Astrocyte (in vitro differentiated cells and primary cell): ENCODE results near the gene CHGA. TPM values are rescaled to one million over a fixed set of nuclear protein-coding genes. Genes with fewer than 3 reads are reported as not detected.

Experiments
- DNase-seq: peaks from one replicate; pipeline ENCODE4 v3.0.0-alpha.2; 2010; ENCODE audit warnings: low read depth
- FAIRE-seq: peaks from 2 replicates; lab custom pipeline; 2011; peaks lifted over from hg19 to GRCh38; lab: Jason Lieb, UNC
- H2AFZ ChIP-seq: 2 replicates; pipeline ENCODE4 v1.6.0; 2012; ENCODE audit warnings: low read depth, low read length, inconsistent platforms
- H3K27ac ChIP-seq: 2 replicates; pipeline ENCODE4 v1.5.1; 2011; ENCODE audit warnings: low read depth, low read length, inconsistent platforms
- H3K27me3 ChIP-seq: 2 replicates; pipeline ENCODE4 v1.6.0; 2011; ENCODE audit warnings: low read length, inconsistent platforms; ENCODE audit not compliant: insufficient read depth
- H3K36me3 ChIP-seq: 2 replicates; pipeline ENCODE4 v1.5.1; 2011; ENCODE audit warnings: low read length, inconsistent platforms; ENCODE audit not compliant: insufficient read depth
- H3K4me1 ChIP-seq: 2 replicates; pipeline ENCODE4 v1.5.1; 2011; ENCODE audit warnings: low read length, inconsistent platforms; ENCODE audit not compliant: insufficient read depth
- H3K4me2 ChIP-seq: 2 replicates; pipeline ENCODE4 v1.6.0; 2012; ENCODE audit warnings: low read length, inconsistent platforms
- H3K4me3 ChIP-seq: 2 replicates; pipeline ENCODE4 v1.5.1; 2011; ENCODE audit warnings: low read depth, mild to moderate bottlenecking, low read length, inconsistent platforms; ENCODE audit not compliant: insufficient read depth
- H3K79me2 ChIP-seq: 2 replicates; pipeline ENCODE4 v1.6.0; 2012; ENCODE audit warnings: mild to moderate bottlenecking, low read length, inconsistent platforms; ENCODE audit not compliant: insufficient read depth
- H3K9ac ChIP-seq: 2 replicates; pipeline ENCODE4 v1.6.0; 2012; ENCODE audit warnings: mild to moderate bottlenecking, low read length, inconsistent platforms
- H3K9me3 ChIP-seq: 2 replicates; pipeline ENCODE4 v1.5.1; 2012; ENCODE audit warnings: low read depth, mild to moderate bottlenecking, low read length, inconsistent platforms; ENCODE audit not compliant: insufficient read depth
- H4K20me1 ChIP-seq: 2 replicates; pipeline ENCODE4 v1.6.0; 2012; ENCODE audit warnings: low read length, inconsistent platforms; ENCODE audit not compliant: insufficient read depth
- H3K27ac Mint-ChIP-seq: one replicate; pipeline ENCODE4 v1.8.0; 2021; ENCODE audit warnings: mild to moderate bottlenecking, mixed read lengths; ENCODE audit not compliant: unreplicated experiment
- H3K27me3 Mint-ChIP-seq: one replicate; pipeline ENCODE4 v1.8.0; 2021; ENCODE audit warnings: low read depth, mixed read lengths; ENCODE audit not compliant: unreplicated experiment
- H3K36me3 Mint-ChIP-seq: one replicate; pipeline ENCODE4 v1.8.0; 2021; ENCODE audit warnings: low read depth, mixed read lengths; ENCODE audit not compliant: unreplicated experiment
- H3K4me1 Mint-ChIP-seq: one replicate; pipeline ENCODE4 v1.8.0; 2021; ENCODE audit warnings: low read depth, mixed read lengths; ENCODE audit not compliant: unreplicated experiment
- H3K4me3 Mint-ChIP-seq: one replicate; pipeline ENCODE4 v1.8.0; 2021; ENCODE audit warnings: mild to moderate bottlenecking, moderate library complexity, mixed read lengths; ENCODE audit not compliant: unreplicated experiment
- H3K9me3 Mint-ChIP-seq: one replicate; pipeline ENCODE4 v1.8.0; 2021; ENCODE audit warnings: mild to moderate bottlenecking, mixed read lengths; ENCODE audit not compliant: unreplicated experiment
- CTCF ChIP-seq: IDR thresholded peaks from 2 replicates; pipeline ENCODE4 v1.5.1; 2011; ENCODE audit warnings: low read depth, mild to moderate bottlenecking, inconsistent platforms, low read length, moderate library complexity; ENCODE audit not compliant: insufficient read depth
- EZH2 ChIP-seq: IDR thresholded peaks from 2 replicates; pipeline ENCODE4 v1.6.1; 2012; ENCODE audit warnings: mild to moderate bottlenecking, low read length, inconsistent platforms; ENCODE audit not compliant: insufficient read depth
- total RNA-seq: library from RNA; stranded (reverse); gene quantifications from 2 replicates; pipeline ENCODE4 v1.2.1, GENCODE V29; 2021

CHGA gene
- total RNA-seq, 1 donor from 2014 or later: not detected

GRCh38 chr14:92964124-92965109, 41.5 kb downstream of the CHGA start:
- H3K36me3 ChIP-seq: no peaks in the 10 kb centered on the region
- peaks cover 10% of the 10 kb centered on the region for H3K9me3 Mint-ChIP-seq
- peak overlapping the region; percentile 21 for H3K4me2 ChIP-seq
- FAIRE-seq (no peak), DNase-seq (no peak)
- no peak overlapping the region for H3K4me3 Mint-ChIP-seq
- no peaks in the 10 kb centered on the region for H3K4me1 Mint-ChIP-seq
- TF ChIP-seq EZH2: no peak
- TF ChIP-seq CTCF: no peak
- H2AFZ ChIP-seq: no peak overlapping the region
- H3K4me3 ChIP-seq: no peak overlapping the region
- no peaks in the 10 kb centered on the region for H4K20me1 ChIP-seq
- H3K36me3 Mint-ChIP-seq: no peaks in the 10 kb centered on the region
- no peaks in the 10 kb centered on the region for H3K27me3 ChIP-seq
- H3K9ac ChIP-seq: no peak overlapping the region
- H3K79me2 ChIP-seq: no peaks in the 10 kb centered on the region
- no peak overlapping the region for H3K27ac ChIP-seq
- H3K27me3 Mint-ChIP-seq: peaks cover 11% of the 10 kb centered on the region
- no peak overlapping the region for H3K27ac Mint-ChIP-seq
- peaks cover 26% of the 10 kb centered on the region for H3K4me1 ChIP-seq
- H3K9me3 ChIP-seq: no peaks in the 10 kb centered on the region

- Histone ChIP-seq H4K20me1 (no peaks in the 10 kb centered on the region), H3K4me1 (peaks cover 26% of the 10 kb centered on the region), H3K9ac (no peak overlapping the region), H3K79me2 (no peaks in the 10 kb centered on the region), H3K4me3 (no peak overlapping the region), H3K27me3 (no peaks in the 10 kb centered on the region), H3K36me3 (no peaks in the 10 kb centered on the region), H3K4me2 (no peak overlapping the region), H3K27ac (no peak overlapping the region), H3K9me3 (no peaks in the 10 kb centered on the region), H2AFZ (no peak overlapping the region)
- TF ChIP-seq CTCF: no peak
- no peak for TF ChIP-seq EZH2
- FAIRE-seq (no peak), DNase-seq (no peak)
- no peaks in the 10 kb centered on the region for H3K36me3 Mint-ChIP-seq
- no peak overlapping the region for H3K27ac Mint-ChIP-seq
- H3K27me3 Mint-ChIP-seq: peaks cover 14% of the 10 kb centered on the region
- H3K4me3 Mint-ChIP-seq: no peak overlapping the region
- peaks cover 10% of the 10 kb centered on the region for H3K9me3 Mint-ChIP-seq
- no peaks in the 10 kb centered on the region for H3K4me1 Mint-ChIP-seq
These were observed 42.3 kb downstream of the CHGA start for GRCh38 chr14:92965281-92965680.
